Mesodermal cell (in vitro differentiated cells): ENCODE measurements around the gene SDK1.

ENCODE experiments used
- H3K27ac ChIP-seq: 2 replicates; pipeline ENCODE4 v1.7.0; 2013; ENCODE audit warnings: mild to moderate bottlenecking, low read depth, low read length, moderate library complexity; ENCODE audit not compliant: severe bottlenecking
- H3K36me3 ChIP-seq: 2 replicates; pipeline ENCODE4 v1.7.1; 2013; ENCODE audit warnings: mild to moderate bottlenecking, low read length, moderate library complexity; ENCODE audit not compliant: control insufficient read depth, insufficient read depth
- H3K4me1 ChIP-seq: one replicate; pipeline ENCODE4 v1.7.1; 2013; ENCODE audit warnings: mild to moderate bottlenecking, low read length; ENCODE audit not compliant: insufficient read depth, control insufficient read depth, poor library complexity, severe bottlenecking
- H3K4me3 ChIP-seq: 2 replicates; pipeline ENCODE4 v1.7.0; 2013; ENCODE audit warnings: low read length, control low read depth, mild to moderate bottlenecking; ENCODE audit not compliant: insufficient read depth, poor library complexity, severe bottlenecking; ENCODE audit errors: extremely low read depth
- H3K9me3 ChIP-seq: 2 replicates; pipeline ENCODE4 v1.7.1; 2013; ENCODE audit warnings: mild to moderate bottlenecking, low read length, moderate library complexity; ENCODE audit not compliant: control insufficient read depth
- WGBS, 2 experiments: methylation state at CpG; one replicate each; pipeline ENCODE4 v1.1.5; 2013; ENCODE audit warnings: missing lambda C conversion rate in 2 of 2; ENCODE audit not compliant: insufficient coverage in 2 of 2; 5-methylcytosine and 5-hydroxymethylcytosine counted together

Gene SDK1

DNA sequence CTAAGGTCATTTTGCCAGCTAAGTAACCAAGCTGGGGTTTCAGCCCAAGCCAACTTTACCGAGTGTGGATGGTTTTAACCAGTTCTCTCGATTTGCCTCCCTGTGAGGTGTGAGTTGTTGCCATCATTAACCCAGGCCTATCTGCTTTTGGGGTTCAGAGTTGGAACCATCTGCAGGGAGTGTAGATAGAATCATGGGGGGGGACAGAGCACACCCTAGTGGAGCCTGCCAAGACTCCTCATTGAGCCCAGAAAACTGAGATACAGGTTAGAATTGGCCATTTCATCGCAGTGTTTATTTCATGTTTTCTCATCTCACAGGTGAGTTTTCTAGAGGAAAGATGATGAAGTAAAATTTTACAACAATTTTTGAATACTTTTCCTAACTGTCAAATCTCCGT lies 133.6 kb downstream of the SDK1 start:
- Histone ChIP-seq H3K9me3 (no peaks in the 10 kb centered on the region), H3K27ac (no peak overlapping the region), H3K4me1 (peaks cover 33% of the 10 kb centered on the region), H3K4me3 (no peak overlapping the region), H3K36me3 (no peaks in the 10 kb centered on the region)
- 96 to 100% methylated on average over 1 to 2 of the region's 4 CpGs for WGBS, 2 experiments

DNA sequence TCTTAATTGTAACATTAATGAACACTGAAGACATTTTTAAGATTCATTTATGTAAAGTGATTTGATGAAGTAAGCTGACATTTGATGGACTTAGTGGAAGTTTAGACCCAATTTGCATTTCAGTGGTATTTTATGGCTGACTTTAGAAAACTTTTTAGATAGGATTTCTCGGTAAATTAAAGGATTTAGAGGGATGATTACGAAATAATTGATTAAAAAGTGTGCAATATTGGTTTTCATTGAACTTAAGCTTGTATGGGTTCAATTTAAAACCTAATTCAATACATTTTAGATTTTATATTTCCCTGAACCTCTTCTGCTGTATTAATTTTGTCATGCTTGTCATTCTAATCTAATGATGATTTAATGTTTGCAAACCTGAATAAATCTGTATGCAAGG lies 135.1 kb downstream of the SDK1 start:
- WGBS, 2 experiments, result 100% methylated on average over 1 of the region's 2 CpGs; no CpG with 5 or more reads in 1 of the 2 experiments
- H3K36me3 ChIP-seq, result no peaks in the 10 kb centered on the region
- no peak overlapping the region for H3K4me3 ChIP-seq

DNA sequence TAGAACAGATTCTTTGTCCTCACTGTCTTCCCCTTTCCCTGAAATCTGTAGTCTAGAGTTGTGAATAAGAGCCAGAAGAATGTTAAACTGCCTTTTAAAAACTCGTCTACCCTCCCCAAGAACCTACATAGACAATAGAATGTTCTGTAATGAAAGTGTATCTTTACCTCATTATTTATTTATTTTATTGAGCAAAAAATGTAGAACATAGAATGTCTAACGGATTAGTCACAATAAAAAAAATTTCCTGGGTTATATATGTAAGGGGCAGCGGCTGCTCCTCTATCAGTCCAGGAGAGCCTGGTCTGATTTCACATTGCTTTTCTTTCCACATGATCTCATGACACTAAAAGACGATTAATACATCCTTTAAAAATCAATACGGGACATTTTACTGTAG lies 135.7 kb downstream of the SDK1 start:
- H3K27ac ChIP-seq, result no peak overlapping the region
- WGBS, 2 experiments, result 80% methylated on average over 1 of the region's 5 CpGs; no CpG with 5 or more reads in 1 of the 2 experiments
- H3K4me3 ChIP-seq, result no peak overlapping the region
- no peaks in the 10 kb centered on the region for H3K9me3 ChIP-seq
- H3K4me1 ChIP-seq, result peaks cover 17% of the 10 kb centered on the region
- H3K36me3 ChIP-seq, result no peaks in the 10 kb centered on the region

More for the DNA sequence above, 135.1 kb downstream of the SDK1 start:
- Histone ChIP-seq H3K27ac (no peak overlapping the region), H3K9me3 (no peaks in the 10 kb centered on the region), H3K4me1 (peaks cover 18% of the 10 kb centered on the region)

DNA sequence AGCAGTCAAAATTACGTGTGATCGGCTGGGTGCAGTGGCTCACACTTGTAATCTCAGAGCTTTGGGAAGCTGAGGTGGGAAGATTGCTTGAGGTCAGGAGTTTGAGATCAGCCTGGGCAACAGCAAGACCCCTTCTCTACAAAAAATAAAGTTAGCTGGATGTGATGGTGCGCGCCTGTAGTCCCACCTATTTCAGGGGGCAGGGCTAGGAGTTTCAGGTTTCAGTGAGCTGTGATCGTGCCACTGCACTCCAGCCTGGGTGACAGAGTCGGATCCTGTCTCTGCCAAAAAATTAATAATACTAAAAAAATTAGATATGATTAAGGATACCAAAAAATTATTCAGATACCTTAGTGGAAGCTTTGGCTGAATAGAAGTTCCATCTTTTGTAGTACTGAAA lies 136.4 kb downstream of the SDK1 start:
- 100% methylated on average over 2 of the region's 6 CpGs; no CpG with 5 or more reads in 1 of the 2 experiments for WGBS, 2 experiments
- Histone ChIP-seq H3K4me1 (peaks cover 17% of the 10 kb centered on the region), H3K27ac (no peak overlapping the region), H3K36me3 (no peaks in the 10 kb centered on the region), H3K4me3 (no peak overlapping the region), H3K9me3 (no peaks in the 10 kb centered on the region)

DNA sequence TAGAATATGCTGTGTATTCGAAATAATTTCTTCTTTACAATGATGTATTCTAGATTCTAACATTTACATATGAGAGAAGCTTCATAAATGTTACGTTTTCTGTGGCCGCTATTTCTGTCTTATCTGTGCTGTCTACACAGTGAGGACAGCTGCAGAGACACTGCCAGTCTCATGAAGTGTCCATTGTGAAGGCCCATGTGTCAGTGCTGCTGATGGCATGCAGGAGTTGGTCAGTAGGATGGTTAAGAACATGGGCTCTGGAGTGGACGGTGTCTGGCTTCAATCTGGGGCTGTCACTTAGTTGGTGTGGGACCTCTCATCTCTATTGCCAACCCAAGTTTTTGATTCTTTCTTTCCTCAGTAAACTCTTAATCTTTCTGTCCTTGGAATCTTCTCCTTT lies 137.3 kb downstream of the SDK1 start:
- H3K36me3 ChIP-seq, result no peaks in the 10 kb centered on the region
- H3K9me3 ChIP-seq, result no peaks in the 10 kb centered on the region
- peaks cover 17% of the 10 kb centered on the region for H3K4me1 ChIP-seq
- no peak overlapping the region for H3K27ac ChIP-seq
- 90% methylated on average over 3 of the region's 4 CpGs for WGBS, 2 experiments
- no peak overlapping the region for H3K4me3 ChIP-seq

DNA sequence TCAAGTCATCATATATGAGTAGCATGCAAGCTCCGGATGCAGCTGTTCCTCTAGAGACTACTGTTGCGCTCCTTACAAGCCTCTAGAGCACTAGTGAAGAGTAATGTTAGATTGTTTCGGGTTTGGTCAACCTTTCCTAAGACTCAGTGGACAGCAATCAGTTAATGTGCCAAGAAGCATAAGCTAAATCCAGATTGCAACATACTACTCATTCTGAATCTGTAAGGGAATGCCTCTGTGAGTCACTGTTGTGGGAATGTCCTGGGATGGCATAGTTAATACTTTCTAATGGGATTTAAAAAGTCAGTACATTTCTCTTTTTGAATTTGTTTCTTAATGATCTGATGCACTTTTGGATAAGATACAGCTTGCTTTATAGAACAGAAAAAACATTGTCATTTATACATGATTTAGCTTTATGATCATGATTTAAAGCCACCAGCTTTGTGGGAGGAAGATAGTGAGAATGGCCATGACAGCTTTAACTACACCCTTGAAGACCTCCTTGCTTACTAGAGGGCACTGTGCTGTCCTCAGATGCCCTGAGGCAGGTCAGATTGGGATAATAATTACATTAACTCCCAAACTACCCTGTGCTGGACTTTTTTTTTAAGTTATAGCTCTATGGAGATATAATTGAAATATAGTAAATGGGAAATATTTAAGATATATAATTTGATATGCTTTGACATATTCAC lies 138.4 kb downstream of the SDK1 start:
- H3K9me3 ChIP-seq, result no peaks in the 10 kb centered on the region
- 100% methylated on average over 2 of the region's 3 CpGs for WGBS, 2 experiments
- H3K4me1 ChIP-seq, result peaks cover 17% of the 10 kb centered on the region
- H3K27ac ChIP-seq, result peak overlapping the region; percentile 18
- H3K4me3 ChIP-seq, result no peak overlapping the region
- H3K36me3 ChIP-seq, result no peaks in the 10 kb centered on the region

DNA sequence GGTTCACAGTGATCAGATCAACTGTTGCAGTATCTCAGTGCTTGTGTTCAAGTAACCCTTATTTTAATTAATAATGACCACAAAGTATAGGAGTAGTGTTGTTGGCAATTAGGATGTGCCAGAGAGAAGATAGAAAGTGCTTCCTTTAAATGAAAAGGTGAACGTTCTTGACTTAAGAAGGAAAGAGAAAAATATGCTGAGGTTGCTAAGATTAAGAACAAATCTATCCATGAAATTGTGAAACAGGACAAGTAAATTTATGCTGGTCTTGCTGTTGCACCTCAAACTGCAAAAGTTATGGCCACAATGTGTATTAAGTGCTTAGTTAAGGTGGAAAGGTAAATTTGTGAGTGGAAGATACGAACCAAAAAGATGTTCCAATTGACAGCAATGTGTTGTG lies 139.5 kb downstream of the SDK1 start:
- Histone ChIP-seq H3K4me1 (peaks cover 17% of the 10 kb centered on the region), H3K36me3 (no peaks in the 10 kb centered on the region), H3K9me3 (no peaks in the 10 kb centered on the region), H3K4me3 (no peak overlapping the region), H3K27ac (no peak overlapping the region)
- 45% methylated on average over 2 of the region's 2 CpGs for WGBS, 2 experiments

DNA sequence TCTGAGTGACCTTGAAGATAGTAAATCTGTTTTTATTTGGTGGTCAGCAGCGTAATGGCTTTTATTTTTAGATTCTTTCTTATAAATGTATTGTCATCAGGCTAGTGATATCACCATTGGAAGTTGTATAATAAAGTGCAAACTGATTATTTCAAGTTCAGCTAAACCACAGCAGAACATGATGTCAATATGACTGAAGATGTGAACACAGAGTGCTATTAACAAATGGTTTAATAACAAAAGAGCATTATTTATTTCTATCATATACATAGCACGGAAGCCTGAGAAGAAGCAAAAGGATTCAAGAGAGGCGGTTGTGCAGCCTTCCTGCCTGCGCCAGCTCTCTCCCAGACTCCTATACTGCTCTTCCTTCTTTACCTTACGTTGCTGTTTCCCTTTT lies 142.7 kb downstream of the SDK1 start:
- no peaks in the 10 kb centered on the region for H3K36me3 ChIP-seq
- no peak overlapping the region for H3K4me3 ChIP-seq
- 88 to 100% methylated on average over 2 to 5 of the region's 5 CpGs for WGBS, 2 experiments
- peaks cover 2% of the 10 kb centered on the region for H3K4me1 ChIP-seq
- no peak overlapping the region for H3K27ac ChIP-seq
- no peaks in the 10 kb centered on the region for H3K9me3 ChIP-seq

DNA sequence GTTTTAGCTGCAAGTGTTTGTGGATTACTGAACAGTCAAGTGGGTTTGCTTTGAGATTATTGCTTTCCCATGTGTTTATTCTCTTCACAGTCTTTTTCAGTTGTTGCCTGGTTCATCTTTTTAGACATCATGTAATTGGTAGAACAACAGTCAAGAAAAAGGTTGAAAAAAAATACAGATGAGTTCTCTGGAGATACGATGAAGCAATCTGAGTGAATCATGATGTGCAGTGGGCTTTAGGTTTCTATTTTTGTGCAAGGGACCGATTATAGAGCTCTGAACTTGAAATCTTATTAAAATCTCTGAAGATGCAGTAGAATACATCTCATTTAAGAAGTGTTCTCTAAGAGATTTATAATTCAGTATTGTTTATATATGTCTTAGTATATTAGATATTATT lies 145.7 kb downstream of the SDK1 start:
- no peak overlapping the region for H3K4me3 ChIP-seq
- WGBS, 2 experiments, result 83% methylated on average over 2 of the region's 2 CpGs; no CpG with 5 or more reads in 1 of the 2 experiments

DNA sequence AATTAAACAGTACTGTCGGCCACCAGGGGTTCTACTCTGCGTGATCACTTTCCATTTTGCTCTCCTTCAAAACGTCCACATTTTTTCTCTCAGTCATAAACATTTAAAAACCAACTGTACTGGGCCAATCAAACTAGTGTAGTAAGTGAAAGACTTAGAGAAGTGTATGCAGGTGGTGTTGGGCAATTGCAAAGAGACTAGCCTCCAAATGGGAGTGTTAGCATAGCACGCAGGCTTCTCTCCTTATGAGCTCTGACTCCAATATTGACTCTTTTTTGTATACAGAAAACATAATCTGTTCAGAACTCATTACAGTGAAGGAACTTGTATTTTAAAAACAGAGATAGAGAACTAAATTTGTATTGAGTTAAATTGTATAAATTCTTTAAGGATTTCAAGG lies 150.6 kb downstream of the SDK1 start:
- Histone ChIP-seq H3K27ac (no peak overlapping the region), H3K9me3 (peaks cover under 1% of the 10 kb centered on the region), H3K4me1 (peaks cover 29% of the 10 kb centered on the region), H3K4me3 (no peak overlapping the region), H3K36me3 (no peaks in the 10 kb centered on the region)
- WGBS, 2 experiments, result 83% methylated on average over 1 of the region's 4 CpGs; no CpG with 5 or more reads in 1 of the 2 experiments

More for the DNA sequence above, 145.7 kb downstream of the SDK1 start:
- Histone ChIP-seq H3K4me1 (peaks cover 6% of the 10 kb centered on the region), H3K9me3 (no peaks in the 10 kb centered on the region), H3K36me3 (no peaks in the 10 kb centered on the region), H3K27ac (no peak overlapping the region)

DNA sequence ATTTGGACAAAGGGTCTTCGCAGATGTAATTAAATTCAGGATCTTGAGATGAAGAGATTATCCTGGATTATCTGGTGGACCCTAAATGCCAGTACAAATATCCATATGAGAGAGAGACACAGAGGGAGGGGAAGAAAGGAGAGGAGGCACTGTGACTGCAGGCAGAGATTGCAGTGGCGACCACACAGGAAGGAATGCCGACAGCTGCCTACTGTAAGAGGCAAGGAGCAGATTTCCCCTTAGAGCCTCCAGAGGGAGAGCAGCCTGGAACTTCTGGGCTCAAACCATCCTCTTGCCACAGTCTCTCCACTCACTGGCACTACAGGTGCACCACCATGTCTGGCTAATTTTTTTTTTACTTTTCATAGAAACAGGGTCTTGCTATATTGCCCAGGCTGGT lies 152.3 kb downstream of the SDK1 start:
- H3K4me3 ChIP-seq, result no peak overlapping the region
- 71 to 83% methylated on average over 1 to 3 of the region's 3 CpGs for WGBS, 2 experiments
- peaks cover 33% of the 10 kb centered on the region for H3K4me1 ChIP-seq
- no peak overlapping the region for H3K27ac ChIP-seq
- H3K36me3 ChIP-seq, result no peaks in the 10 kb centered on the region
- peaks cover 4% of the 10 kb centered on the region for H3K9me3 ChIP-seq
